CD4-positive, alpha-beta T cell (primary cell): ENCODE data around the gene PDE3A. TPM values are rescaled to one million over a fixed set of nuclear protein-coding genes. Genes with fewer than 3 reads are reported as not detected.

Experiments
- ATAC-seq: fragments of 200-7000 bp; cut with Tn5 transposase; one replicate; pipeline ENCODE4 v1.10.0; 2022; ENCODE audit warnings: mild to moderate bottlenecking; ENCODE audit not compliant: poor library complexity
- CTCF ChIA-PET: fragments of 350-600 bp; sonication (Branson Sonifier 250); formaldehyde crosslinking; loops from one replicate; lab custom pipeline; 2021; ENCODE audit warnings: antibody characterized with exemption, inconsistent platforms; lab: Charles Lee
- POLR2A ChIA-PET: fragments of 350-600 bp; sonication (Branson Sonifier 250); formaldehyde crosslinking; loops from one replicate; lab custom pipeline; 2021; ENCODE audit warnings: antibody characterized with exemption, inconsistent platforms; lab: Charles Lee
- DNase-seq, 14 experiments: peaks; one replicate each; pipeline ENCODE4 v3.0.0-alpha.2; 2013 to 2020; ENCODE audit warnings: mixed read lengths in 2 of 14
- H3K27ac ChIP-seq, 2 donors: one replicate each; pipeline versions ENCODE4 v1.5.1 to v1.7.0; 2013; ENCODE audit warnings: low read length in 2 of 2, low read depth in 1 of 2, mild to moderate bottlenecking in 1 of 2
- H3K27me3 ChIP-seq, 2 experiments: 1 replicate in 1 of 2; 2 replicates in 1 of 2; pipeline versions ENCODE4 v1.6.1 to v1.7.0; 2013; ENCODE audit warnings: low read length in 2 of 2, control low read depth in 1 of 2, mild to moderate bottlenecking in 1 of 2, moderate library complexity in 1 of 2; ENCODE audit not compliant: insufficient read depth in 2 of 2, control insufficient read depth in 1 of 2
- H3K36me3 ChIP-seq: one replicate; pipeline ENCODE4 v1.6.1; 2013; ENCODE audit warnings: low read length, control low read depth; ENCODE audit not compliant: insufficient read depth
- H3K4me1 ChIP-seq: one replicate; pipeline ENCODE4 v1.6.1; 2013; ENCODE audit warnings: low read length, control low read depth; ENCODE audit not compliant: insufficient read depth
- H3K4me3 ChIP-seq: one replicate; pipeline ENCODE4 v1.5.1; 2013; ENCODE audit warnings: mild to moderate bottlenecking, low read length, moderate library complexity
- H3K9me3 ChIP-seq, 2 experiments: 1 replicate in 1 of 2; 2 replicates in 1 of 2; pipeline versions ENCODE4 v1.6.1 to v1.7.0; 2013; ENCODE audit warnings: low read length in 2 of 2, mild to moderate bottlenecking in 2 of 2, control low read depth in 1 of 2, moderate library complexity in 1 of 2; ENCODE audit not compliant: control insufficient read depth in 1 of 2, insufficient read depth in 1 of 2
- H3K27ac Mint-ChIP-seq: one replicate; pipeline ENCODE4 v1.8.0; 2020; ENCODE audit warnings: mixed read lengths
- H3K27me3 Mint-ChIP-seq: one replicate; pipeline ENCODE4 v1.8.0; 2021; ENCODE audit warnings: mixed read lengths
- H3K36me3 Mint-ChIP-seq: one replicate; pipeline ENCODE4 v1.8.0; 2021; ENCODE audit warnings: low read depth, mixed read lengths
- H3K4me1 Mint-ChIP-seq: one replicate; pipeline ENCODE4 v1.8.0; 2021; ENCODE audit warnings: low read depth, mixed read lengths
- H3K4me3 Mint-ChIP-seq: one replicate; pipeline ENCODE4 v1.8.0; 2020; ENCODE audit warnings: mild to moderate bottlenecking, mixed read lengths
- H3K9me3 Mint-ChIP-seq: one replicate; pipeline ENCODE4 v1.8.0; 2020; ENCODE audit warnings: mixed read lengths
- CTCF ChIP-seq: fragments of 200-600 bp; IDR thresholded peaks from one replicate; pipeline ENCODE4 v1.8.0; 2022; ENCODE audit warnings: antibody characterized with exemption, mild to moderate bottlenecking
- intact Hi-C, 2 experiments: fragments of 100-400 bp; cut with DNase I in 1 of 2; cut with micrococcal nuclease in 1 of 2; formaldehyde crosslinking; loops; one replicate each; pipeline versions ENCODE4 v1.15.1 to v1.9.0; 2023 to 2025; cut with DNase I, micrococcal nuclease
- total RNA-seq, 174 experiments: library from RNA in 2 of 174; stranded (reverse) in 2 of 174; gene quantifications; one replicate each; pipeline ENCODE4 v1.2.3 and lab custom pipeline; 2021 to 2026

Gene PDE3A
- total RNA-seq, 2 experiments from 2014 or later = not detected

- ChIA-PET POLR2A (no interaction called here), CTCF (no interaction called here)
- Mint-ChIP-seq H3K27me3 (no peaks in the 10 kb centered on the region), H3K4me3 (no peak overlapping the region), H3K4me1 (no peaks in the 10 kb centered on the region), H3K9me3 (peaks cover 2% of the 10 kb centered on the region), H3K27ac (no peak overlapping the region), H3K36me3 (no peaks in the 10 kb centered on the region)
- no peak for TF ChIP-seq CTCF
- H3K4me1 ChIP-seq = no peaks in the 10 kb centered on the region
- H3K36me3 ChIP-seq = no peaks in the 10 kb centered on the region
- no peaks in the 10 kb centered on the region for H3K27me3 ChIP-seq
- intact Hi-C loops = no loop called here
- DNase-seq = no peak
- peaks cover 0 to 5% of the 10 kb centered on the region in 2 experiments for H3K9me3 ChIP-seq
- H3K27ac ChIP-seq = no peak overlapping the region
- ATAC-seq = no peak
- no peak overlapping the region for H3K4me3 ChIP-seq
Observed at GRCh38 chr12:20356048-20356447, 12.3 kb upstream of the PDE3A start.

GRCh38 chr12:20360407-20360806 is 7.9 kb upstream of the PDE3A start:
- no peak overlapping the region for H3K4me3 ChIP-seq
- H3K4me1 ChIP-seq = no peaks in the 10 kb centered on the region
- intact Hi-C loops = no loop called here
- CTCF ChIA-PET = no interaction called here
- POLR2A ChIA-PET = no interaction called here
- Mint-ChIP-seq H3K4me1 (no peaks in the 10 kb centered on the region), H3K4me3 (no peak overlapping the region), H3K9me3 (no peaks in the 10 kb centered on the region), H3K27ac (no peak overlapping the region), H3K27me3 (no peaks in the 10 kb centered on the region), H3K36me3 (no peaks in the 10 kb centered on the region)
- H3K27ac ChIP-seq = no peak overlapping the region
- H3K36me3 ChIP-seq = no peaks in the 10 kb centered on the region
- DNase-seq = no peak
- H3K9me3 ChIP-seq = no peaks in the 10 kb centered on the region
- ATAC-seq = no peak
- no peak for TF ChIP-seq CTCF
- no peaks in the 10 kb centered on the region for H3K27me3 ChIP-seq

GRCh38 chr12:20361416-20361815 is 6.9 kb upstream of the PDE3A start:
- H3K36me3 Mint-ChIP-seq = no peaks in the 10 kb centered on the region
- DNase-seq = no peak
- H3K4me3 Mint-ChIP-seq = no peak overlapping the region
- CTCF ChIA-PET = no interaction called here
- Histone ChIP-seq H3K27ac (no peak overlapping the region), H3K4me1 (no peaks in the 10 kb centered on the region), H3K36me3 (no peaks in the 10 kb centered on the region), H3K9me3 (no peaks in the 10 kb centered on the region), H3K27me3 (no peaks in the 10 kb centered on the region), H3K4me3 (no peak overlapping the region)
- no peak for ATAC-seq
- POLR2A ChIA-PET = no interaction called here
- H3K9me3 Mint-ChIP-seq = no peaks in the 10 kb centered on the region
- no peaks in the 10 kb centered on the region for H3K4me1 Mint-ChIP-seq
- no peak overlapping the region for H3K27ac Mint-ChIP-seq
- no peak for TF ChIP-seq CTCF
- H3K27me3 Mint-ChIP-seq = no peaks in the 10 kb centered on the region
- intact Hi-C loops = no loop called here
